Activated effector memory CD4-positive, alpha-beta T cell treated with anti-CD3 and anti-CD28 coated beads, Interleukin-2, amount 50 U/mL, for 16 hours (primary cell): ENCODE results near the gene LETM1.

ENCODE experiments used
- DNase-seq: peaks from one replicate; pipeline ENCODE4 v3.0.0-alpha.2; 2020

Gene LETM1

DNA sequence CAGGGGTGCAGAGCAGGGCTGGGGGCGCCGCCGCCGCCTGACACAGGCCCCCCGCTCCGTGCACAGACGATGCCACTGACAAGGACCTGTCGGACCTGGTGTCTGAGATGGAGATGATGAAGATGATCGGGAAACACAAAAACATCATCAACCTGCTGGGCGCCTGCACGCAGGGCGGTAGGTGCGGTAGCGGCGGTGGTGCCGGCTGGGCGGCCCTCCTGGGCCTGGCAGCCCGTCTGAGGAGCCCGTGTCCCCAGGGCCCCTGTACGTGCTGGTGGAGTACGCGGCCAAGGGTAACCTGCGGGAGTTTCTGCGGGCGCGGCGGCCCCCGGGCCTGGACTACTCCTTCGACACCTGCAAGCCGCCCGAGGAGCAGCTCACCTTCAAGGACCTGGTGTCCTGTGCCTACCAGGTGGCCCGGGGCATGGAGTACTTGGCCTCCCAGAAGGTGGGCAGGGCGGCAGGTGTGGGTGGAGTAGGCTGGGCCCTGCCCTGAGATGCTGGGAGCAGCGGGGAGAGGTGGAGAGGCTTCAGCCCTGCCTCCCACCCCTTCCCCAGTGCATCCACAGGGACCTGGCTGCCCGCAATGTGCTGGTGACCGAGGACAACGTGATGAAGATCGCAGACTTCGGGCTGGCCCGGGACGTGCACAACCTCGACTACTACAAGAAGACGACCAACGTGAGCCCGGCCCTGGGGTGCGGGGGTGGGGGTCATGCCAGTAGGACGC is 50.3 kb downstream of the LETM1 start:
- no peak for DNase-seq

DNA sequence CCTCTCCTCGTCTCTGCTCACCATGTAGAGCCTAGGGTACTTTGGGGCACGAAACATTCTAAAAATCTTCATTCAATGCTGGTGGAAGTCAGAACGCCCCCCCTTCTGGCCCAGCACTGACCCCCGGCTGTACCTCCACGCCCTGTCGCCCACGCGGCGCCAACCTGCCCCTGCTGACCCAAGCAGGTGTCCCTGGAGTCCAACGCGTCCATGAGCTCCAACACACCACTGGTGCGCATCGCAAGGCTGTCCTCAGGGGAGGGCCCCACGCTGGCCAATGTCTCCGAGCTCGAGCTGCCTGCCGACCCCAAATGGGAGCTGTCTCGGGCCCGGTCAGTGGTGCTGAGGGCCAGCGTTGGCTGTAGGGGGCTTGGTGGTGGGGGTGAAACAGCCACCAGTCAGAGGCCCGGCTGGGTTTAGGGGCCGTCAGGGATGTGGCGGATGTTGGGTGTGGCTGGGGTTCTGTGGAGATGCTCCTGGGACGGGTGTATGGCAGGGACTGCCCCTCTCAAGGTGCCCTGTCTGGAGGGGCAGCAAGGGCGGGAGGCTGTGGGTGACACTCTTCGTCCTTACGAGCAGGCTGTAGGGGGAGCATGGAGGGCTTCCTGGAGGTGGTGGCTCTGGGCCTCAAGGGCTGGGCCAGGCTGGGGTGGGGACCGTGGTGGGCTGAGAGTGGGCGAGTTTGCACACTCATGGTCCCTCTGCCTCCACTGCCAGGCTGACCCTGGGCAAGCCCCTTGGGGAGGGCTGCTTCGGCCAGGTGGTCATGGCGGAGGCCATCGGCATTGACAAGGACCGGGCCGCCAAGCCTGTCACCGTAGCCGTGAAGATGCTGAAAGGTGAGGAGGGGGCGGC is 51.1 kb downstream of the LETM1 start:
- DNase-seq = no peak

DNA sequence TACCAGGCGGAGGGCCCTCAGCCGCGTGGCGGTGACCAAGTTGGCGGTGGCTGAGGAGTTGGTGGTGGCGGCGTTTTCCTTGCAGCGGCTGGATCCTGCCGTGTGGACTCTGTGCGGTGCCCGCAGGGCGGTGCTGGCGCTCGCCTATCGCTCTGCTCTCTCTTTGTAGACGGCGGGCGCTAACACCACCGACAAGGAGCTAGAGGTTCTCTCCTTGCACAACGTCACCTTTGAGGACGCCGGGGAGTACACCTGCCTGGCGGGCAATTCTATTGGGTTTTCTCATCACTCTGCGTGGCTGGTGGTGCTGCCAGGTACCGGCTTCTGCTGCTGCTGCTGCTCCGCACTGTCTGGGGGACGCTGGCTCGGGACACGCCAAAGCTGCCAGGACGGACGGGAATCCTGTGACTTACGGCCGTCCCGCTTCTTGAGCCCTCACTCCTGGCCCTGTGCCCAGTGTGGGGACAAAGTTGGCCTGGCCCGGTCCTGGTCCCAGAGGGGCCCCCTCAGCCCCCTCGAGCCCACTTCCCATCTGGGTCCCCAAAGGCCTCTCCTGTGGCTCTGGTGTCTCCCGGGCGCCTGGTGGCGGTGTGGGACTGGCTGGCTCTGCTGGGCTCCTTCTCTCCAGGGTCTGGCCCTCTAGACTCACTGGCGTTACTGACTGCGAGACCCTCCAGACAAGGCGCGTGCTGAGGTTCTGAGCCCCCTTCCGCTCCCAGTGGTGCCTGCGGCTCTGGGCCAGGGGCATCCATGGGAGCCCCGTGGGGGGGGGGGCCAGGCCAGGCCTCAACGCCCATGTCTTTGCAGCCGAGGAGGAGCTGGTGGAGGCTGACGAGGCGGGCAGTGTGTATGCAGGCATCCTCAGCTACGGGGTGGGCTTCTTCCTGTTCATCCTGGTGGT is 52.2 kb downstream of the LETM1 start:
- no peak for DNase-seq

DNA sequence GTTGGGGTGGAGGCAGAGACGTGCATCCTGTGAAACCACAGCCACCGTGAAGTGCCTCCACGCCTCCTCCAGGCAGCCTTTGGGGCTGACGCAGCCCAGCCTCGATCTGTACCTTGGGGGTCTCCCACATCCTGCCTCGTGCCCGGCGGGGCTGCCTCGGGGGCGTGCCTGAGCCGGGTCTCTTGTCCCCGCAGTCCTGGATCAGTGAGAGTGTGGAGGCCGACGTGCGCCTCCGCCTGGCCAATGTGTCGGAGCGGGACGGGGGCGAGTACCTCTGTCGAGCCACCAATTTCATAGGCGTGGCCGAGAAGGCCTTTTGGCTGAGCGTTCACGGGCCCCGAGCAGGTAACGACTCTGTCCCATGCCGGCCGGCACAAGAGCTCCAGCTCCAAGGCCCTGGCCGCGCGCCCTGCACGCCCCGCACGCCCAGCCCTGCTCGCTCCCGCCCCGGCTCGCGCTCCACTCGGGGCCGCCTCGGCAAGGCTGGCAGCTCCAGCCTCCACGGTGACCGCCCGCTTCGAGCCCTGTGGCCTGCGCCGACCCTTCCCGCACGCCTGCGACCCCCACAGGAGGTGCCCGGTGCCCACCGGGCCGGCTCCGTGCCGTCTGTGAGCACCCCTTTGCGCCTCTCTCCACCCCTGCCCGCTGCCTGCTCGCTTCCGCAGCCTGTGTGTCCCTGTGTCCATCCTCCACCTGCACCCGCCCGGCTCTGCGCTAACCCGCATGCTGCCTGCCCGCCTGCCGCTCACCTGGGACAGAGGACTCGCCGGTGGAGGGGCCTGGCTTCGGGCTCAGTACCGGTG is 53.0 kb downstream of the LETM1 start:
- DNase-seq = no peak

DNA sequence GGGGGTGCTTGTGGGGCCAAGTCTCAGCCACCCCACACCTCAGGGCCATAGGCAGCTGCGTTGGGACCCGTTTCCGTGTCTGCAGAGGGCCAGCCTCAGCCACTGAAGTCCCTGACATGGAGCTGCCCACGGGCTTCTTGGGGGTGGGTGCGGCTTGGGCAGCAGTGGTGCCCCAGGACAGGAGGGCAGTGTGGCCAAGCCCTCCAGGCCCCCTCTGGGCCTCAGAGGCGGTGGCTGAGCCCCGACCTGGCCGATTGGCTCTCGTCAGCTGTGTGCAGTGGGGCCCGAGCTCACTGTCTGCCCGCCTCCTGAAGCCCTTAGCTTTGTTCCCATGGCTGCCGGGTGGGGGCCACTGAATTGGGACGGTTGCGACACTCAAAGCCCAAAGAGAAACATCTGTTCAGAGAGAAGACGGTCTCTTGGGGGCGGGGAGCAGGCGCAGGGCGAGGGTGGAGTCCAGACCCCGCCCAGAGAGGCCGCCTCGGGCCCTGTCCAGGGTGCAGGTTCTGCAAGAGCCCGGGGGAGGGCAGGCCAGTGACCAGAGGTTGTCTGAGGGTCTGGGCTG is 53.7 kb downstream of the LETM1 start:
- DNase-seq = no peak

DNA sequence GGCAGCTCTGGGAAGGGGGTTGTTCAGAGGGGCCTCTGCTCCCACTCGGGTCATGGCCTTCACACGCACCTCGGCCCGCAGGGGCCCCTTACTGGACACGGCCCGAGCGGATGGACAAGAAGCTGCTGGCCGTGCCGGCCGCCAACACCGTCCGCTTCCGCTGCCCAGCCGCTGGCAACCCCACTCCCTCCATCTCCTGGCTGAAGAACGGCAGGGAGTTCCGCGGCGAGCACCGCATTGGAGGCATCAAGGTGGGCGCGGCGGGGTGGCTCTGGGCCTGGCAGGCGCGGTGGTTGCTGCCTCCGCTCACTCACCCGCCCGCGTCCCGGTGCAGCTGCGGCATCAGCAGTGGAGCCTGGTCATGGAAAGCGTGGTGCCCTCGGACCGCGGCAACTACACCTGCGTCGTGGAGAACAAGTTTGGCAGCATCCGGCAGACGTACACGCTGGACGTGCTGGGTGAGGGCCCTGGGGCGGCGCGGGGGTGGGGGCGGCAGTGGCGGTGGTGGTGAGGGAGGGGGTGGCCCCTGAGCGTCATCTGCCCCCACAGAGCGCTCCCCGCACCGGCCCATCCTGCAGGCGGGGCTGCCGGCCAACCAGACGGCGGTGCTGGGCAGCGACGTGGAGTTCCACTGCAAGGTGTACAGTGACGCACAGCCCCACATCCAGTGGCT is 54.5 kb downstream of the LETM1 start:
- DNase-seq = no peak

DNA sequence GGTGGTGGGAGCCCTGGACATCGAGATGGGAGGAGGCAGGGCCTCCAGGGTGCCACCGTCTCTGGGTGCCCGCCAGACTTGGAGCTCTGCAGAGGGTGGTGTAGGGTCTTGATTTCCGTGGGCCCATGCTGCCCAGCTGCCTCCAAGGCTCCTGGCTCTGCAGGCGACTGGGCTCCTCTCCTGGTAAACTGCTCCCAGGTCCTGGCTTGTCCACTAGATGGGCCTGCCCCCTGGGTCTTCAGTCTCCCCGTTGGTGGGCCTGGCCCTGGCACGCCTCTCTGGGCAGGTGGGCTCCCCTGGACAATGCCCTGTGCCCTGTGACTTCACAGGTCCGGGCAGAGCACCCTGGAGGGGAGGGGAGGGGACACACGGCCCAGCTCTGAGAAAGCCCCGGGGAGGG is 55.2 kb downstream of the LETM1 start:
- no peak for DNase-seq

DNA sequence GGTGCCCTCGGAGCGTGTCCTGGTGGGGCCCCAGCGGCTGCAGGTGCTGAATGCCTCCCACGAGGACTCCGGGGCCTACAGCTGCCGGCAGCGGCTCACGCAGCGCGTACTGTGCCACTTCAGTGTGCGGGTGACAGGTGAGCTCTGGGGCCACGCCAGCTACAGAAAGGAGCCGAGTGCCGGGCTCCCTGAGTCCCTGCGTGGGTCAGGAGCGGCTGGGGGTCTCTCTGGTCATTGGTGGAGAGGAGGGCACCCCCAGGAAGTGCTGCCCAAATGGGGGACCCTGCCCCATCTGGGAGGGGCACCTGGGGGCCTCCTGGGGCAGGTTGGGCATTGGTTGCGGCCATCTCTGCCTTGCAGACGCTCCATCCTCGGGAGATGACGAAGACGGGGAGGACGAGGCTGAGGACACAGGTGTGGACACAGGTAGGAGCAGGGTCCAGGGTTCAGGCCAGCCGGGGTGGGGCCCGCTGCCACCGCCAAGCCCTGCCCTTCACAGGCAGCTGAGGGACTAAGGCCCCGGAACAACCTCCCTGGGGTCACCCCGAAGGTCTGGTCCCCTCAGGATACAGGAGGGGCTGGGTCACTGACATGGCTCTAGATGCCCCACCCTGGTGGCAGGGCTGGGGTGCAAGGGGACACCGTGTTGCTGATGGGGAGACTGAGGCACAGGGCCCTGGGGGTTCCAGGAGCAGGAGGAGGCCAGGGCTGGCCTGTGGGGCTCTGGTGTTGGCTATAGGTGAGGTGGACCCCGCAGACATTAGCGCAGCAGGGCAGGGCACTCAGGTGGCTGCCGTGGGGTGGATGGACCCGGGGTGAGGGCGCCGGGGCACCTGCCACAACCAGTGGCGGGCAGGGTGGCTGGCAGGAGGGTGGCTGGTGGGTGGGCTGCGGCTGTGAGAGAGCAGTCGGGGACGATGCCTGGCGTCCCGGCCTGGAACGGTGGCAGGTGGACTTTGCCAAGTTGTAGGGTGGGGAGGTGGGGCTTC is 56.3 kb downstream of the LETM1 start:
- DNase-seq = no peak

DNA sequence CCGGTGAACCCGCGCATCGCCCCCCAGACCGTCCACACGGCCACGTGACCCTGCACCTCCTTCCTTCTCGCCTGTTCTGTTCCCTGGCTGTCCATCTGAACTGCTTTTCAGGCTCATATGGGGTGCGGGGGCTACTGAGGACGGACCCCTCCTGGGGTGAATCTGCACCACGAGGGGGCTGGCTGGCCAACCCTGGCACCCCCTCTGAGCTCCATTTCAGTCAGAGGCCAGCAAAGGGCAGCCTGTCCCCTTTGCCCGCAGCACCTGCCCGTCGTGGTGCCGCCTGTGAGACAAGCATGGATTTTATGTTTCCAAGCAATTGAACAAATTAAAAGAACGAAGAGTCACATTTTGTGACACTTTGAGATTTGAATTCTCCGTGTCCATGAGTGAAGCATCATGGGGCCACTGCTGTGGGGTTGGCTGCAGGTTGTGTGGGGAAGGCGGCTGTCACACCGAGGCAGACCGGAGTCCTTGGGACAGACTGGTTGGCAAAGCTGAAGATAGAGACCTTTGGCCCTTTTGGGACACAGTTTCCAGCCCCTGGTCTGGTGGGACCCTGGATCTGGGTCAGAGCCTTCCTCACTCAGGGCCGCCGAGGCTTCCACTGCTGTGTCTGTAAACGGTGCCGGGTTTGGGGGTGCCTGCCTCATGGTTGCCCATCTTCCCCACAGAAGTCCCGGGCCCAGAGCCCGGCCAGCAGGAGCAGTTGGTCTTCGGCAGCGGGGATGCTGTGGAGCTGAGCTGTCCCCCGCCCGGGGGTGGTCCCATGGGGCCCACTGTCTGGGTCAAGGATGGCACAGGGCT is 57.2 kb downstream of the LETM1 start:
- DNase-seq = no peak

DNA sequence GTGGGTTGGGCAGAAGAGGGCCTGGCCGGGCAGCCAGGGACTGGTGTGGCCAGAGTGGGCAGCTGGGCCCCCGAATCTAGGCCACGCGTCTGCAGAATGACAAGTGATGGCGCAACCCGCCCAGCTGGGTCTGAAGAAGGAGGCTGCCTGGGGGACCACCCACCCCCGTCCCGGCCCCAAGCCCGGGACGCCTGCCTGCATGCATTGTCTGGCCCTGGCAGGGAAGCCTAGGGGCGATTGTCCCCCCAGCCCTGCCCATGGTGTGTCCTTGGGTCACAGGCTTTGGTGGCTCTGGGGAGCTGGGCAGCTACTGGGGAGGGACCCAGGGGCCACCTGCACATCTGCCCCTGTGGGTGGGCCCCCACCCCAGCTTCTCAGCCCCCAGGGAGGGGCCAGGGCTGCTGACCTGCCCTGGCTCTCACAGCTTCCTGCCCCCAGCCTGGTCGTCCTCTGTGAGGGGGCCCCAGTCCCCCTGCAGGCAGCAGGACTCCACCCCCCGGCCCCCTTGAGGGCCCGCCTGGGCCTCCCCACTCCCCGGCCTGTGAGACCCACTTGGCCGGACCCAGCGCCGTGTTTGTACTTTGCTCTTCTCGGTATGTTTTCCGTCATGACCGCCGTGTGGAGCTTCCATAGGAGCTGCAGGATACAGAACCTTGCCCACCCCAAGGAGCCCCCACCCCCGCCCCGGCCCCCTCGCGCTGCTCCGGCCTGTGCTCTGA is 57.9 kb downstream of the LETM1 start:
- no peak for DNase-seq

DNA sequence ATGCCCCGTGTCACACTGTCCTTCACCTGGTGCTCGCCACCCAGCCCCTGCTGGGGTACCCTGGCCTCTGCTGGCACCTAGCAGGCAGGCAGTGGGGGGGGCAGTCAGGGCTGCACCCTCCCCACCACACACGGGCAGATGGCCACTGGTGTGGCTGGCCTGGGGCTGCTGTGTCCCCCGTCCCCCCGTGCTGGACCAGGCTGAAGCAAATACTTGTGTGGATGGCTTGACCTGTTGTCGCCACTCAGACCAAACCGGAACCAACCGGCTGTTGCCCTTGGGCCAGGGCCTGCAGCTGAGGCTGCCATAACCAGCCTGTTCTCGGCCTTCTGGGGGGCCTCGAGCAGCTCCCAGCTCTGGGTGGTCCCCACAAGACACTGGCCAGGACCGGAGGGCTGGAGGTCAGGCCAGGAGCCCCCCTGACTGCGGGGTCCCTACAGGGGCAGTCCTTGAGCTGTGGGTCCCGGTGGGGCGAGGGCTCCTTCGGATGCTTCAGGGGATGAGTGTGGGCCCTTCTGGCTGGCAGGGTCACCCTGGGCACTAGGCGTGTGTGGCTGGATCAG is 58.6 kb downstream of the LETM1 start:
- DNase-seq = no peak

DNA sequence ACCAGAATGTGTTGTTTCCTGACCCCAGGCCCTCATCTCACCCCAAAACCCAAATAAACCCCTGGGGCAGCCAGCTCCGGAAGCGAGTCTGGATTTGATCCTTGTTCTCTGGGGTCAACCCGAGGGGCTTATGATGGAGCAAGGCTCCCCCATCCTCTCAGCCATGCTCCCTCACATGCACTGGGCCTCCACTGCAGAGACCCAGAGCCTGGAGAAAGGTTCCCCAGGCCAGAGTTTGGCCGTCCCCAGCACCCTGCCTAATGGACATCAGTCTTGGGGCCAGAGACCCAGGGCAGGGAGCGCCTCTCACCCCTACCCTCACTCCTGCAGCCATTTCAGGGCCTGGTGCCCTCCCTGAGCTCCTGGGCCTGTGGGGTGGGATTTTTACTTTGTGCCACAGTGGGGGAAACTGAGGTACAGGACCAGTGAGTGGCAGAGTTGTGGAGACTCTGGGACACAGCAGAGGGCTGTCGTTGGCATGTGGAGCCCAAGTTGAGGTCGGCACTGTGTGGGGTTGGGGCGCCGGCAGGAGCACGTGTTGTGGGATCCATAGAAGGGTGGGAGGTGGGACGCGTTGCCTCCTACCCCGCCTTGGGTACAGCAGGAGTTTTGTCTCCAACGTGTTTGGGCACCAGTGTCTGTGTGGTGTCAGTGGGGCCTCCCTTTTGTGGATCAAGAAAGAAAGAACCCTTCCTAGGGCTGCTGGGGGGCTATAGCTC is 59.3 kb downstream of the LETM1 start:
- DNase-seq = no peak

DNA sequence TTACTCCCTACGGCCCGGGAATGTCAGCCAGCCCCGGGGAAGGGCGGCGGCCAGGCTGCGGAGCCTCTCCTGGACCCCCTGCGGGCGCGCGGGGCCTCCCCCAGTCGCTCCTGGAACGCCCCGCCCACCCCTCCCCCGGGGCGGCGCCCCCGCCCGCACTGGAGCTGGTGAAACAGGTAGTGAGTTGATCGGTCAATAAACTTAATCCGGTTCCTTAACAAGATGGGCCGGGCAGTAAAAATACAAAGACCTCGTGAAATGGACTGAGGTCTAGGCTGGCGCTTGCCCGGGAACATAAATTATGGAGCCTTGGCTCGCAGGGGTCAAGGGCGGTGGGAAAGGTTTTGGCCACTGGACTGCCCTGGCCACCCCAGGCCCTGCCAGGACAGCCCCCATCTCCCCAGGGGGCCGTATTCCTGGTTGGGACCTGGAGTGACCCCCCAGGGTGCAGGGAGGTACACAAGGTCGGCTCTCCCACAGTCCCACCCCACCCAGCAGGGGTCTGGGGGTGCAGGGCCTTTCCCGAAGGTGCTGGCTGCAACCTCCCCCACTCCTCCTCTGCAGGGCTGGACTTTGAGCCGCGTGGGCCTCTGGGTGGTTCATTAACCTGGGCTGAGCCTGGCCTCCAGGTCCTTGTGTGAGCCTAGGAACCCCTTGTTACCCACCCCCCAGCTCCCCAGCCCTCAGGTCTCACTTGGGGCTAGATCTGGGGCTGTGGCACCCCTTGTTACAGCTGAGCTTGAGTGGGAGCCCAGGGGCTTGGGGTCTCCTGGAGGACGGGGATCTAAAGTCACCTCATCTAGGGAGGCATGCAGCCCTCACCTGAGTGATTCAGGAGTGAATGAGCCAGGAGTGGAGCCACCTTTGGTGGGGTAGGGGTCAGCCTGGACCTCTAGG is 60.4 kb downstream of the LETM1 start:
- no peak for DNase-seq

DNA sequence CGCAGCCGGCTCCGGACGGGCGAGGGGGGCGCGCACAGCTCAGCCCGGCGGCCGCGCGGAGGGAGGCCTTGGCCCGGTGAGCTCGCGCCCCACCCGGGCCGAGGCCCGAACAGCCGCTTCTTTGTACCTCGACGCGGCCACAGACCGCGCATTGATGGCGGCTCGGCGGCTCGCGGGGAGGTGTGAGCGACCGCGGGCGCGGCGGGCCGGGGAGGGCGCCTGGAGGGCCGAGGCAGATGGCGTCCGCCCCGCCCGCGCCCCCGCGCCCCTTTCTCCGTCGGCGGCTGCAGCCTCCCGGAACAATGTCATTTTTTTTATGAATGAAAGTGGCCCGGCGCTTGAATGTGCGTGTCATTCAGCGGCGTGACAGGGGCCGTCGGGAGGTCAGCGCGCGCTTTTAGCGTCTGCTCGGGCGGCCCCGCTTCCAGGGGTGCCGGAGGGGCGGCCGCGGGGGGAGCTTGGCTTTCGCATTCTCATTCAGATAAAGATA is 61.1 kb downstream of the LETM1 start:
- no peak for DNase-seq

DNA sequence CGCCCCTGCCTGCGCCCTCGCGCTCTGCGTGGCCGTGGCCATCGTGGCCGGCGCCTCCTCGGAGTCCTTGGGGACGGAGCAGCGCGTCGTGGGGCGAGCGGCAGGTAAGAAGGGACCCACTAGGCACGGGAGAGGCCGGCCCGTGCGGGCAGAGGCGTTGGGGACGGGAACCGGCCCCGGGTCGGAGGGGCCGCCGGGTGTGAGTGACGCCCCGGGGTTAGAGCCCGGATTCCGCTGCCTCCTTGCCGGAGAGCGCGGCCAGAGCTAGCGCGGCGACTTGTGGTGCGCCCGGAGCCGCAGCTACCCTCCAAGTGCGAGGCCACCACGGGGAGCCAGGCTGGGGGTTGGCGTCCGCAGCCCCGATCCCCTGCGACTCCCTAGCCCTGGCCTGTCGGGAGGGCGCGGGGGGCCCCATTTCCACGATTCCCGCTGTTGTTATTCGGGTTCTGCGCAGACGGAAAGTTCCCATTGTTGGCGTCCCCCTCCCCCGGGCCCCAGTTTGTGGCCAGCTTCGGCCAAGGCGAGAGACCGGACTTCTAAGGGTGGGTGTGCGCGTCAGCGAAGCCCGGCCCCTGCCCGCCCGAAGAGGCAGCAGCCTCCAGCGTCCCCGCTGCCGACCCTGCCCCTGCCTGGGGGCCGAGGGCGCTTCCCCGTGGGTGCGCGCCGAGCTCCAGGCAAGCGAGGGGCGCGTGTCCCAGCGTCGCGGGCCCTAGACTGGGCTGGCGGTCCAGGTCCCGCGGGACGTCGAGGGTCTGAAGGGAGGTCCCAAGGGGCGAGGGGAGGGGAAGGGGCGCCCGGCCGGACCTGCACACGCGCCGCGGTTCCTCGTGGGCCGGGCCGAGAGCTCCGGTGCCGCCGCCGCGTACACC is 61.8 kb downstream of the LETM1 start:
- DNase-seq = no peak
